PFSK-1 (cell line): ENCODE results near the gene COL25A1.

Experiments used
- POLR2AphosphoS5 ChIP-seq: IDR thresholded peaks from 2 replicates; pipeline ENCODE4 v1.6.1; 2012; ENCODE audit warnings: low read depth, mild to moderate bottlenecking, control low read depth, low read length, moderate library complexity
- REST ChIP-seq, 2 experiments: IDR thresholded peaks; 2 replicates each; pipeline versions ENCODE4 v1.6.1 to v1.8.0; 2011 to 2012; ENCODE audit warnings: low read depth in 2 of 2, low read length in 2 of 2, control low read depth in 1 of 2, inconsistent platforms in 1 of 2, mild to moderate bottlenecking in 1 of 2, moderate library complexity in 1 of 2; ENCODE audit not compliant: insufficient read depth in 1 of 2
- TAF1 ChIP-seq: IDR thresholded peaks from 2 replicates; pipeline ENCODE4 v1.6.1; 2012; ENCODE audit warnings: low read length, control low read depth, borderline replicate concordance; ENCODE audit not compliant: insufficient read depth

GRCh38 chr4:108829966-108830492 lies 472.4 kb downstream of the COL25A1 start:
- TF ChIP-seq POLR2AphosphoS5 (no peak), REST (IDR thresholded peaks at IDR 0.05; ENCODE audit: insufficient read depth in 1 of 2, low read depth in 2 of 2, low read length in 2 of 2) (no peak), TAF1 (no peak)
